ENCODE results near the gene DLGAP1. TPM values are rescaled to one million over a fixed set of nuclear protein-coding genes. Genes with fewer than 3 reads are reported as not detected.

DLGAP1 gene
- total RNA-seq, 1 donor from 2014 or later: 11.5 TPM

GRCh38 chr18:3723554-3723953 is 731.6 kb downstream of the DLGAP1 start:
- Mint-ChIP-seq H3K4me3 (no peak overlapping the region), H3K9me3 (no peaks in the 10 kb centered on the region), H3K4me1 (peaks cover 27% of the 10 kb centered on the region), H3K27me3 (ENCODE audit: low read depth) (no peaks in the 10 kb centered on the region), H3K27ac (ENCODE audit: unreplicated experiment) (peak overlapping the region; percentile 86), H3K36me3 (ENCODE audit: low read depth) (peaks cover 3% of the 10 kb centered on the region)
- TF ChIP-seq CTCF (conservative IDR thresholded peaks at IDR 0.05): no peak
- DNase-seq (ENCODE audit: low read depth, low spot score): no peak

- no peak overlapping the region for H3K4me3 Mint-ChIP-seq
- H3K27ac Mint-ChIP-seq (ENCODE audit: unreplicated experiment): no peak overlapping the region
- no peaks in the 10 kb centered on the region for H3K27me3 Mint-ChIP-seq (ENCODE audit: low read depth)
- TF ChIP-seq CTCF (conservative IDR thresholded peaks at IDR 0.05): no peak
- peaks cover 3% of the 10 kb centered on the region for H3K36me3 Mint-ChIP-seq (ENCODE audit: low read depth)
- no peaks in the 10 kb centered on the region for H3K9me3 Mint-ChIP-seq
- H3K4me1 Mint-ChIP-seq: peaks cover 27% of the 10 kb centered on the region
- no peak for DNase-seq (ENCODE audit: low read depth, low spot score)
Measured at GRCh38 chr18:3722649-3723433, 732.3 kb downstream of the DLGAP1 start.

GRCh38 chr18:3721771-3722648 is 733.1 kb downstream of the DLGAP1 start:
- Mint-ChIP-seq H3K36me3 (ENCODE audit: low read depth) (no peaks in the 10 kb centered on the region), H3K9me3 (no peaks in the 10 kb centered on the region), H3K4me1 (peaks cover 27% of the 10 kb centered on the region), H3K4me3 (no peak overlapping the region), H3K27me3 (ENCODE audit: low read depth) (no peaks in the 10 kb centered on the region), H3K27ac (ENCODE audit: unreplicated experiment) (peak overlapping the region; percentile 48)
- DNase-seq (ENCODE audit: low read depth, low spot score): no peak
- no peak for TF ChIP-seq CTCF (conservative IDR thresholded peaks at IDR 0.05)

- no peak for TF ChIP-seq CTCF (conservative IDR thresholded peaks at IDR 0.05)
- Mint-ChIP-seq H3K27ac (ENCODE audit: unreplicated experiment) (peak overlapping the region; percentile 91), H3K9me3 (no peaks in the 10 kb centered on the region), H3K4me1 (peaks cover 27% of the 10 kb centered on the region), H3K4me3 (no peak overlapping the region), H3K36me3 (ENCODE audit: low read depth) (no peaks in the 10 kb centered on the region), H3K27me3 (ENCODE audit: low read depth) (no peaks in the 10 kb centered on the region)
- DNase-seq (ENCODE audit: low read depth, low spot score): no peak
Measured at GRCh38 chr18:3720818-3721545, 734.1 kb downstream of the DLGAP1 start.

GRCh38 chr18:3720159-3720558 is 734.9 kb downstream of the DLGAP1 start:
- no peak for DNase-seq (ENCODE audit: low read depth, low spot score)
- Mint-ChIP-seq H3K36me3 (ENCODE audit: low read depth) (no peaks in the 10 kb centered on the region), H3K9me3 (no peaks in the 10 kb centered on the region), H3K27ac (ENCODE audit: unreplicated experiment) (no peak overlapping the region), H3K4me3 (no peak overlapping the region), H3K4me1 (peaks cover 27% of the 10 kb centered on the region), H3K27me3 (ENCODE audit: low read depth) (no peaks in the 10 kb centered on the region)
- no peak for TF ChIP-seq CTCF (conservative IDR thresholded peaks at IDR 0.05)
